ENCODE measurements around the gene ZNF341. TPM values are rescaled to one million over a fixed set of nuclear protein-coding genes. Genes with fewer than 3 reads are reported as not detected.

ZNF341 gene
- total and polyA plus RNA-seq, 2 of the 8 experiments (the other 6 are each of a cell fraction or from before 2014, with no cell fraction given), result 5.8 to 6.4 TPM

- TF ChIP-seq GTF2F1 (IDR thresholded peaks at IDR 0.05; ENCODE audit: borderline replicate concordance, low read depth, low read length), result no peak
- no peak for TF ChIP-seq CREB1 (IDR thresholded peaks at IDR 0.05)
- no peak for TF ChIP-seq CBX8 (IDR thresholded peaks at IDR 0.05; ENCODE audit: borderline replicate concordance, low read depth, low read length)
- no peak for TF ChIP-seq RBBP5 (IDR thresholded peaks at IDR 0.05; ENCODE audit: borderline replicate concordance, low read depth, low read length)
Observed at GRCh38 chr20:33702861-33703260, 28.9 kb upstream of the ZNF341 start (continued).

All from H1 (cell line).